ENCODE measurements around the gene KCTD20.

GRCh38 chr6:36461646-36462045 lies 18.8 kb downstream of the KCTD20 start:
- no peak for TF ChIP-seq CTCF (IDR thresholded peaks at IDR 0.05)
- no peak for TF ChIP-seq POLR2A (IDR thresholded peaks at IDR 0.05)
- no peak for TF ChIP-seq POLR2AphosphoS5 (IDR thresholded peaks at IDR 0.05)
